Suppressor macrophage (primary cell): ENCODE measurements around the gene CCDC102A.
A peak's percentile ranks its signal among the peaks of the same experiment; 100 is the strongest.
"Not testable (repeated sequence)": the region's sequence is repeated elsewhere in the genome, so short reads cannot be mapped to it uniquely, and the experiment has no call there.

Experiments
- DNase-seq, 4 experiments: peaks; one replicate each; pipeline ENCODE4 v3.0.0-alpha.2; 2020 to 2022

Gene CCDC102A

GRCh38 chr16:57564571-57565270, 28.4 kb upstream of the CCDC102A start:
- DNase-seq, result no peak

GRCh38 chr16:57563761-57564160, 27.4 kb upstream of the CCDC102A start:
- no peak for DNase-seq

GRCh38 chr16:57563487-57563750, 27.0 kb upstream of the CCDC102A start:
- DNase-seq, result no peak

- no peak for DNase-seq
Measured at GRCh38 chr16:57562669-57563486, 26.5 kb upstream of the CCDC102A start.

- DNase-seq, result no peak
Measured at GRCh38 chr16:57562066-57562465, 25.7 kb upstream of the CCDC102A start.

GRCh38 chr16:57559072-57559790, 22.9 kb upstream of the CCDC102A start:
- no peak for DNase-seq

GRCh38 chr16:57556941-57557541, 20.7 kb upstream of the CCDC102A start:
- DNase-seq, result no peak

- no peak for DNase-seq
Measured at GRCh38 chr16:57555831-57556230, 19.5 kb upstream of the CCDC102A start.

GRCh38 chr16:57551057-57551456, 14.7 kb upstream of the CCDC102A start:
- no peak for DNase-seq

- DNase-seq, result no peak
Measured at GRCh38 chr16:57549730-57550129, 13.4 kb upstream of the CCDC102A start.

GRCh38 chr16:57548408-57548807, 12.0 kb upstream of the CCDC102A start:
- DNase-seq, result no peak

GRCh38 chr16:57547524-57547923, 11.2 kb upstream of the CCDC102A start:
- DNase-seq, result not testable (repeated sequence)

GRCh38 chr16:57544124-57544653, 7.8 kb upstream of the CCDC102A start:
- peak; percentile 87 to 94 (median 90) for DNase-seq

- no peak for DNase-seq
Measured at GRCh38 chr16:57541754-57542435, 5.5 kb upstream of the CCDC102A start.

GRCh38 chr16:57540906-57541753, 4.8 kb upstream of the CCDC102A start:
- DNase-seq, result no peak

- no peak for DNase-seq
Measured at GRCh38 chr16:57540387-57540786, 4.0 kb upstream of the CCDC102A start.

- peak in 3 of 4 experiments; percentile 31 to 63 (median 42) for DNase-seq
Measured at GRCh38 chr16:57539072-57539796, 2.9 kb upstream of the CCDC102A start.

GRCh38 chr16:57538235-57538721, 1.9 kb upstream of the CCDC102A start:
- no peak for DNase-seq

GRCh38 chr16:57537581-57538234, 1.3 kb upstream of the CCDC102A start:
- peak; percentile 61 to 80 (median 72) for DNase-seq

GRCh38 chr16:57537194-57537505, 779 bp upstream of the CCDC102A start:
- DNase-seq, result no peak
